Activated gamma-delta T cell (primary cell): ENCODE data around the gene KRTAP2-3.
"Not testable (repeated sequence)": the region's sequence is repeated elsewhere in the genome, so short reads cannot be mapped to it uniquely, and the experiment has no call there.

Source experiments
- DNase-seq: peaks from one replicate; lab custom pipeline; 2025; lab: John Stamatoyannopoulos, UW
- total RNA-seq, 2 donors: gene quantifications; one replicate each; lab custom pipeline; 2026; lab: John Stamatoyannopoulos, UW

Gene KRTAP2-3, protein sequence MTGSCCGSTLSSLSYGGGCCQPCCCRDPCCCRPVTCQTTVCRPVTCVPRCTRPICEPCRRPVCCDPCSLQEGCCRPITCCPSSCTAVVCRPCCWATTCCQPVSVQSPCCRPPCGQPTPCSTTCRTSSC
- total RNA-seq = 0 reads per million in 2 donors

DNA sequence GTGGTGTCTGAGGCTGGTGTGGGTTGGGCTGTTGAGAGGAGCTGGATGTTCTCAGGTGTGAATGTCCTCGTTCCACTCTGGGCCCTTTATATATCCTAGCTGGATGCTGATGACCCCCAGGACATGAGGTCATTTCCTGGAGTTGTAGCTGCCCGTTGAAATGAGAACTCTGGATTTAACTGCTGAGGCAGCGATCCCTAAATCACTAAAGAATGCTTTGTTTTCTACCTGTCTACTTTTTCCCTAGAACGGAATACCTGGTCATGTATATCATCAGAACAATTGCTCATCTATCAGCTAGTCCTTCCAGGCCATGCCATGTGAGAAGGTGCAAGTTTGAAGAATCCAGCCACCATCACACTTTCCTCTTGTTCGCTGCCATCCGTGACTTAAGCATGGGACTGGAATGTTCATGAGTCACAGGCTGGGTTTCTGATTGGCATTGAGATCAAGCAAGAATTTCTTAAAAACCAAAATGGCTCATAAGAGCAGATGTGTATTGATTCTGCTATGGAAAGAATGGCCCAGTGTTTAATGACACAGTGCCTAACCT lies at the start of gene KRTAP2-3:
KRTAP2-3 (minus strand) TSS at position 63 of the 553 bp plus-strand sequence. CDS start 64 bp downstream, outside the sequence.
- DNase-seq = no peak

DNA sequence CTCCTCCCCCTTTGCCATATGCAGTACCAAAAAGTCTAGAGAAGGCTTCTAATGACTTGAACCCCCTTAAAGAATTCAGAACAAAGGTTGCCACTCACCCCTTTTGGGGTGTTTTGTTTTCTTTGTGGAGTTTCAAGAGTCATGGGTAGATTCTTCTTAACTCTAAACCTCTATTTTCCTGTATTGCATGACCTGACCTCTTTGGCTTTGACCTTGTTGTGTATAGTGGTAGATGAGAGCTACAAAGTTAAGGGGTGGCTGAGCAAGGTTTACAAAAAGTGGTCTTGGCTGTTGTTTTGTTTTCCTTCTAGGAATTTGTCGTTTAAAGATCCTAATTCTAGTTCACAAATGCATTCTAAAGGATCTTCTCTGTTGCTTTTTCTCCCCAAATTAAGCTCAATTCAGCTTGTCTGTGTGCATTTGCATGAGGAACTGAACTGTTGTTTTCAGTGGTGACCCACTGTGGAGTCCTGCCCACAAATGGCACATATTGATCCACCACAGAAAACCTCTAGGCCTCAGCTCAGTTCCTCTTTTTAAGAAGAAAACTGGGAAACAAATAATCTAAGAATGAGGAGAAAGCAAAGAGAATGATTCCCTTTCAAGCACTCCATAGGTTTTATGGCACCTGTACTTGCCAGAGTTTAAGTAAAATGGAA lies 48.9 kb upstream of the KRTAP2-3 start:
- not testable (repeated sequence) for DNase-seq

- DNase-seq = no peak
These were observed 48.1 kb upstream of the KRTAP2-3 start for GRCh38 chr17:41107941-41108450.

DNA sequence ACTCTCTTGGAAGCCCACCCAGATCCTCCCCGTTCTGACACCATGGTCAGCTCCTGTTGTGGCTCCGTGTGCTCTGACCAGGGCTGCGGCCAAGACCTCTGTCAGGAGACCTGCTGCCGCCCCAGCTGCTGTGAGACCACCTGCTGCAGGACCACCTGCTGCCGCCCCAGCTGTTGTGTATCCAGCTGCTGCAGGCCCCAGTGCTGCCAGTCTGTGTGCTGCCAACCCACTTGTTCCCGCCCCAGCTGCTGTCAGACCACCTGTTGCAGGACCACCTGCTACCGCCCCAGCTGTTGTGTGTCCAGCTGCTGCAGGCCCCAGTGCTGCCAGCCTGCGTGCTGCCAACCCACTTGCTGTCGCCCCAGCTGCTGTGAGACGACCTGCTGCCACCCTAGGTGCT lies 45.4 kb upstream of the KRTAP2-3 start, which contains the start of gene KRTAP4-9:
KRTAP4-9 (plus strand) TSS at position 43 of the 400 bp plus-strand sequence; CDS start at position 43, 0 bp downstream.
- DNase-seq = not testable (repeated sequence)

GRCh38 chr17:41104386-41105038 lies 44.6 kb upstream of the KRTAP2-3 start:
- DNase-seq = not testable (repeated sequence)

GRCh38 chr17:41103896-41104295 lies 44.0 kb upstream of the KRTAP2-3 start:
- no peak for DNase-seq

- DNase-seq = no peak
These were observed 41.8 kb upstream of the KRTAP2-3 start, which contains the start of gene KRTAP4-16 for GRCh38 chr17:41101586-41102259. TSS of gene KRTAP4-16 (minus strand) at chr17:41102209. CDS start at chr17:41102209, 0 bp downstream.

DNA sequence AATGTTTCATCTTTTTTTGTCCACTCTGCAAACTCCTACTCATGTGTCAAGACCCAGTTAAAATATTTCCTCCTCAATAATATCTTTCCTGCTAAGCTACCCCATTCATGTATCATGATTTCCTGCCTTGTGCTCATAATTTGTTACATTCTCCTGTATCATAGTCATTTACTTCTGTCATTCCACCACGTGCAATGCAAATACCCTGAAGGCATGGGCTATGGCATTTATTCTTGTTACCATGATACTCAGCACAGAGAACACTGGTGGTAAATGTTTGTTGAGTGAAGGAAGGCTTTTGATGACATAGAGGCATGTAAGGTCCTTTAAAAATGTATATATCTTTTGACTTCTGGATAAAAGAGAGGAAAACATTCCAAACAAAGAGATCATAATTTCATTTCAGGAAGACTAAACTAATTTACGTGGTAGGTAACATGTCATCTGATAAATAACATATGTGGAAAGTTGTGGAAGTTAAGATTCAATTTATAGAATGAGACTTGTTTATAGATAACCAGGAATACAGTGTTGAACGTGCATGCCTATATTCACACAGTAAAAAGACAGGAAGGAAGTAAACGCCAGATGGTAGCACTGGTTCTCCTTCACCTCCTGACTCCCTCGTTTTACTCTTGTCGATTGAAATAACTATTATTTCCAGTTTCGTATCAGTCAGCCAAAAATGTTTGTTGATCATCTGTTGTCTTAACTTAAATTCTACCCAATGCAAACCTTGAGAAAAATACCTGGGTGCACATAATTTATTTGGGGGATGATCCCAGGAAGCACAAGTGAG lies 40.0 kb upstream of the KRTAP2-3 start:
- not testable (repeated sequence) for DNase-seq

DNA sequence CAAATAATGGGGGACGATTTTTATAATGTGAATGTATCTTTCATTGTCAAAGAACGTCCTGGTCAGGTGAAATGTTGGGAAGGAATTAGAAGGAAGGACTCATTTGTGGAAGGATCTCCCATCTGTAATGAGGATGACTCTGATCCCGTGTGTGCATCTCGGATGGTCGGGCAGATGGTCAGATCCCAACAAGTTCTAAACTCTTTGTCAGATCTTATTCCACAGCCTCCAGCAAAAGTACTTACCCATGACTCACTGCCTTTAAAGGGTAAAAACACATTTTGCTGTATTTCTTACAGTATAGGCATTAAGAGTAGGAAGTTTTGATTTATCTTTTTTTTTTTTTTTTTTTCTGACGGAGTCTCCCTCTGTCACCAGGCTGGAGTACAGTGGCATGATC lies 38.6 kb upstream of the KRTAP2-3 start:
- DNase-seq = no peak

- no peak for DNase-seq
These were observed 38.1 kb upstream of the KRTAP2-3 start, which contains the start of gene KRTAP4-8 for GRCh38 chr17:41098042-41098441. TSS of gene KRTAP4-8 (minus strand) at chr17:41098142. CDS start at chr17:41098084, 58 bp downstream.

DNA sequence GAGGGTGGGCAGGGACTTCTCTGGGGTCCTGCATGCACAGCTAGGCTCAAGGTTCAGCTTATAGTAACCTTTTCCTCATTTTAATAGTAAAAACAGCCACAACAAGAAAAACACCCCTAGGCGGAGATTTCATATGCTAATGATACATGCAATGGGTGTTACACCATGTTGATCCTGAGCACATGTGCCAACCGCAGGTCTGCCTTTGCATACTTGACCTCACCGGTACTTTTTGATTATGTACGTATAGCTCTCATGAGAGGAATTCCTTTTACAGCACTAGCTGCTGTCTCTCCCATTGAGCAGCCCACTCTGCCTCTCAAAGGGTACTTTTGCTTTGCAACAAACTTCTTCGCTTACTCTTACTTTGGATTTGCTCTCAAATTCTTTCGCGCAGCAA lies 36.1 kb upstream of the KRTAP2-3 start:
- DNase-seq = no peak

DNA sequence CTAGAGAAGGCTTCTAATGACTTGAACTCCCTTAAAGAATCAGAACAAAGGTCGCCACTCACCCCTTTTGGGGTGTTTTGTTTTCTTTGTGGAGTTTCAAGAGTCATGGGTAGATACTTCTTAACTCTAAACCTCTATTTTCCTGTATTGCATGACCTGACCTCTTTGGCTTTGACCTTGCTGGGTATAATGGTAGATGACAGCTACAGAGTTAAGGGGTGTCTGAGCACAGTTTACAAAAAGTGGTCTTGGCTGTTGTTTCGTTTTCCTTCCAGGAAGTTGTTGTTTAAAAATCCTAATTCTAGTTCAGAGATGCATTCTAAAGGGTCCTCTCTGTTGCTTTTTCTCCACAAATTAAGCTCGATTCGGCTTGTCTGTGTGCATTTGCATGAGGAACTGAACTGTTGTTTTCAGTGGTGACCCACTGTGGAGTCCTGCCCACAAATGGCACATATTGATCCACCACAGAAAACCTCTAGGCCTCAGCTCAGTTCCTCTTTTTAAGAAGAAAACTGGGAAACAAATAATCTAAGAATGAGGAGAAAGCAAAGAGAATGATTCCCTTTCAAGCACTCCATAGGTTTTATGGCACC lies 28.9 kb upstream of the KRTAP2-3 start:
- DNase-seq = not testable (repeated sequence)

- not testable (repeated sequence) for DNase-seq
These were observed 24.4 kb upstream of the KRTAP2-3 start, which contains the start of gene KRTAP4-7 for GRCh38 chr17:41084100-41084856. TSS of gene KRTAP4-7 (plus strand) at chr17:41084150. CDS start at chr17:41084207, 57 bp downstream.

GRCh38 chr17:41083427-41083826 lies 23.5 kb upstream of the KRTAP2-3 start:
- not testable (repeated sequence) for DNase-seq

DNA sequence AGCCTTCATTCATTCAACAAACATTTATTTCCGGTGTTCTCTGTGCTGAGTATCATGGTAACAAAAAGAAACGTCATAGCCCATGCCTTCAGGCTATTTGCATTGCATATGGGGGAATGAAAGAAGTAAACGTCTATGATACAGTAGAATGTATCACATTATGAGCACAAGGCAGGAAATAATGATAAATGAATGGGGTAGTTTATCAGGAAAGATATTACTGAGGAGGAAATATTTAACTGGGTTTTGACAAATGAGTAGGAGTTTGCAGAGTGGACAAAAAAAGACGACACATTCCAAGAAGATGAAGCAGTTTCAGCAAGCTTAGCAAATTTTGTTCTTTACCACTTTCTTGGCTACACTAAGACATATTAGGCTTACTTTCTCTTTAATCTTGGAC lies 22.7 kb upstream of the KRTAP2-3 start:
- no peak for DNase-seq

DNA sequence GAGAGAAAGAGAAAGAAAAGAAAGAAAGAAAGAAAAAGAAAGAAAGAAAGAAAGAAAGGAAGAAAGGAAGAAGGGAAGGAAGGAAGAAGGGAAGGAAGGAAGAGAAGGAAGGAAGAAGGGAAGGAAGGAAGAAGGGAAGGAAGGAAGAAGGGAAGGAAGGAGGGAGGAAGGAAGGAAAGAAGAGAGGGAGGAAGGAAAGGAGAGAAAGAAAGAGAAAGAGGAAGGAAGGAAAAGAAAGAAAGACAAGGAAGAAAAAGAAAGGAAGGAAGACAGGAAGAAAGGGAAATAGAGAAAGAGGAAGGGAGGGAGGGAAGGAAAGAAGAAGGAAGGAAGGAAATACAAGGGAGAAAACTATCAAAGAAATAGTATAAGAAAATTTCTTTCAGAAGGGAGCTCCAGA lies 16.9 kb upstream of the KRTAP2-3 start:
- DNase-seq = no peak

- DNase-seq = no peak
These were observed 13.8 kb upstream of the KRTAP2-3 start for GRCh38 chr17:41073676-41074075.

GRCh38 chr17:41071606-41072360 lies 11.9 kb upstream of the KRTAP2-3 start:
- DNase-seq = no peak

DNA sequence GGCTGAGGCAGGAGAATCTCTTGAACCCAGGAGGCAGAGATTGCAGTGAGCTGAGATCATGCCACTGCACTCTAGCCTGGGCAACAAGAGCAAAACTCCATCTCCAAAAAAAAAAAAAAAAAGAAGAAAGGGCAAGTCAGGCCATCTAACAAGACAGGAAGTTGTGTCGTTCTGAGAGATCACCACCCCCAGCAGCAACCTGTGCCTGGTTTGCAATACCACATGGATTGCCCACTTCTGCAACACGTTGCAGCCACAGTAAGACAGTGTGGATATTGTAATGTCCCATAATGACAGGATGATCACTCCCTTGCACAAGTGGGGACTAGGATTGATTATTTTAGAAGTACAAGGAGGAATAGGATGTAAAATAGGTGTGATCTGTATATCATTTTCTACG lies 9.1 kb upstream of the KRTAP2-3 start:
- DNase-seq = no peak
